ENCODE measurements around the gene ATP5IF1. TPM values are rescaled to one million over a fixed set of nuclear protein-coding genes. Genes with fewer than 3 reads are reported as not detected.

Gene ATP5IF1
- total and polyA plus RNA-seq, 9 of the 15 experiments (the other 6 are each of a cell fraction or from before 2014, with no cell fraction given), result 292 to 1,422 (median 388) TPM

DNA sequence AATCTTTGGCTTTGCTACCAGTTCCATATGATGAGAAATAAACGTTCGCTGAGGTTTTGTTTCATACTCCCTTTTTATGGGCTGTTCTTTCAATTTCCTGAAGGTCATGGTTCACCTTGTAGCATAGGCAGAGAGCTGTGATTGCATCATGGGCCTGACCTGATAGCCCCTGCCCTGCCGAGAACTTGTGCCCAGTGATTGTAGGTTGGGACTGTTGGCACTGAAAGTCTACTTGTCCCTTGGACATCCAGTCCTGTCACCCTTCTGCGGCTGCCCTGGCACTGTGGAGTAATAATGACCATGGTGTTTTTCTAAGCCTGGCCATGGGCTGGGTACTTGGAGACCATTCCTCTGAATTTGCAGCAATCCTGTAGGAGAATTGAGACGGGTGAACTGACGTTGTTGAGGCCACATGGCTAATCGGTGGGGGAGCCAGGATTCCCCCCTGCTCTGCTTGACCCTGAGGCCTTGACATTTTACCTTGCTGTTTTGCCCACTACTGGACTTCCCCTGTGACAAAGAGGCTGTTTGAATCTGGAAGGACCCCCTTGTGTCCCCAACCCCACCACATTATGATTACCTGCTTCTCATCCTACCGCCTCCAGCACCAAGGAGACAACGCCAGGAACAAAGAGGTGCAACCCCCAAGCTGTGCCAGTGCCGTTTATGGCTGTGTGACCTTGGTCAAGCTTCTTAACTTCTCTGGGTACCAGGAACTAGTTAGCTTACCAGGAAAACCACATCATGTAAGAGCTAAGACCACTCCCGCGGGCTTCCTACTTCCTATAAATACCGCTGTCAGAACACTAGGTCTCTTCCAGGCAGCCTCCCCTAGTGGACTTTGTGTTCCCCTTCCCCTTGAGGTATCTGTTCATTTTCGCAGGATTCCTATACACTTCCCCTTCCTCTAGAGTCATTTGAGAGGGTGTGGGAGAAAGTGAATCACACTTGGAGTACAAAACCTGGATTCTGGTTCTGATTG is 46.8 kb downstream of the ATP5IF1 start (continued):
- TF ChIP-seq GATAD2A (IDR thresholded peaks at IDR 0.05), result no peak
- TF ChIP-seq, protein P1, sequence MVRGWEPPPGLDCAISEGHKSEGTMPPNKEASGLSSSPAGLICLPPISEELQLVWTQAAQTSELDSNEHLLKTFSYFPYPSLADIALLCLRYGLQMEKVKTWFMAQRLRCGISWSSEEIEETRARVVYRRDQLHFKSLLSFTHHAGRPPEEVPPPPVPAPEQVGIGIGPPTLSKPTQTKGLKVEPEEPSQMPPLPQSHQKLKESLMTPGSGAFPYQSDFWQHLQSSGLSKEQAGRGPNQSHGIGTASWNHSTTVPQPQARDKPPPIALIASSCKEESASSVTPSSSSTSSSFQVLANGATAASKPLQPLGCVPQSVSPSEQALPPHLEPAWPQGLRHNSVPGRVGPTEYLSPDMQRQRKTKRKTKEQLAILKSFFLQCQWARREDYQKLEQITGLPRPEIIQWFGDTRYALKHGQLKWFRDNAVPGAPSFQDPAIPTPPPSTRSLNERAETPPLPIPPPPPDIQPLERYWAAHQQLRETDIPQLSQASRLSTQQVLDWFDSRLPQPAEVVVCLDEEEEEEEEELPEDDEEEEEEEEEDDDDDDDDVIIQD (CRISPR knock-in tag; IDR thresholded peaks at IDR 0.05), result no peak
- TF ChIP-seq ZKSCAN1 (IDR thresholded peaks at IDR 0.05; ENCODE audit: low read depth, low read length), result no peak
- TF ChIP-seq TAF7 (tag; IDR thresholded peaks at IDR 0.05), result no peak
- TF ChIP-seq XRCC5 (IDR thresholded peaks at IDR 0.05; ENCODE audit: low read depth, low read length), result no peak
- TF ChIP-seq, protein P2, sequence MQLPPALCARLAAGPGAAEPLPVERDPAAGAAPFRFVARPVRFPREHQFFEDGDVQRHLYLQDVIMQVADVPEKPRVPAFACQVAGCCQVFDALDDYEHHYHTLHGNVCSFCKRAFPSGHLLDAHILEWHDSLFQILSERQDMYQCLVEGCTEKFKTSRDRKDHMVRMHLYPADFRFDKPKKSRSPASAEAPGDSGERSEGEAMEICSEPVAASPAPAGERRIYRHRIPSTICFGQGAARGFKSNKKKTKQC (CRISPR knock-in tag; IDR thresholded peaks at IDR 0.05), result no peak
- 0 out of 2 replicates have a peak, but pooled peaks have one; percentile 2 for TF ChIP-seq LCOR (CRISPR knock-in tag; IDR thresholded peaks at IDR 0.05)
- peak; percentile 69 for TF ChIP-seq E2F8 (IDR thresholded peaks at IDR 0.05; ENCODE audit: low read depth, partially characterized antibody)
- no peak for TF ChIP-seq ZNF133 (CRISPR knock-in tag; IDR thresholded peaks at IDR 0.05)
- no peak for TF ChIP-seq RNF219 (CRISPR knock-in tag; IDR thresholded peaks at IDR 0.05)
- no peak for TF ChIP-seq FOXM1 (IDR thresholded peaks at IDR 0.05; ENCODE audit: low read depth)
- no peak for TF ChIP-seq FOXM1 (CRISPR knock-in tag; IDR thresholded peaks at IDR 0.05; ENCODE audit: low read depth)
- TF ChIP-seq MXD1 (CRISPR knock-in tag; IDR thresholded peaks at IDR 0.05; ENCODE audit: borderline replicate concordance, poor library complexity, severe bottlenecking), result no peak
- TF ChIP-seq NCOA2 (IDR thresholded peaks at IDR 0.05; ENCODE audit: partially characterized antibody in 2 of 2), result no peak
- TF ChIP-seq MECOM (CRISPR knock-in tag; IDR thresholded peaks at IDR 0.05), result no peak
- TF ChIP-seq, protein P3, sequence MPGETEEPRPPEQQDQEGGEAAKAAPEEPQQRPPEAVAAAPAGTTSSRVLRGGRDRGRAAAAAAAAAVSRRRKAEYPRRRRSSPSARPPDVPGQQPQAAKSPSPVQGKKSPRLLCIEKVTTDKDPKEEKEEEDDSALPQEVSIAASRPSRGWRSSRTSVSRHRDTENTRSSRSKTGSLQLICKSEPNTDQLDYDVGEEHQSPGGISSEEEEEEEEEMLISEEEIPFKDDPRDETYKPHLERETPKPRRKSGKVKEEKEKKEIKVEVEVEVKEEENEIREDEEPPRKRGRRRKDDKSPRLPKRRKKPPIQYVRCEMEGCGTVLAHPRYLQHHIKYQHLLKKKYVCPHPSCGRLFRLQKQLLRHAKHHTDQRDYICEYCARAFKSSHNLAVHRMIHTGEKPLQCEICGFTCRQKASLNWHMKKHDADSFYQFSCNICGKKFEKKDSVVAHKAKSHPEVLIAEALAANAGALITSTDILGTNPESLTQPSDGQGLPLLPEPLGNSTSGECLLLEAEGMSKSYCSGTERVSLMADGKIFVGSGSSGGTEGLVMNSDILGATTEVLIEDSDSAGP (CRISPR knock-in tag; IDR thresholded peaks at IDR 0.05), result no peak
- TF ChIP-seq CHD2 (IDR thresholded peaks at IDR 0.05; ENCODE audit: low read depth, low read length), result no peak
- no peak for TF ChIP-seq NFXL1 (CRISPR knock-in tag; IDR thresholded peaks at IDR 0.05)

Measured in K562 (cell line).